ENCODE results near the gene VPS26A. TPM values are rescaled to one million over a fixed set of nuclear protein-coding genes. Genes with fewer than 3 reads are reported as not detected.

Gene VPS26A
- total RNA-seq, 6 donors from 2014 or later: 18.9 to 57.7 (median 40.9) TPM

- peak within 1 kb of the TSS in 2 of 4 donors; percentile 6 to 32 for H3K4me3 ChIP-seq
- H3K27me3 ChIP-seq: no peaks in the 10 kb centered on the region
- TF ChIP-seq EP300 (IDR thresholded peaks at IDR 0.05): no peak
- peak in 1 of 4 donors; percentile 42 for TF ChIP-seq POLR2A (IDR thresholded peaks at IDR 0.05)
- peak in 1 of 2 donors; percentile 38 for DNase-seq
- peak within 1 kb of the TSS in 3 of 4 donors; percentile 47 to 64 (median 53) for H3K27ac ChIP-seq
- no peaks in the 10 kb centered on the region for H3K9me3 ChIP-seq
- peaks cover 3 to 32% (median 22%) of the 10 kb centered on the region in 4 donors for H3K4me1 ChIP-seq
- ATAC-seq (ENCODE audit: low FRiP score in 2 of 2): no peak
- 62 to 85% methylated on average over 8 of the region's 8 CpGs for whole genome bisulfite sequencing, 2 donors
- H3K36me3 ChIP-seq: no peaks in the 10 kb centered on the region
These were observed 96.1 kb downstream of the VPS26A start, which contains the start of gene HKDC1 for GRCh38 chr10:69220041-69220451. Gene HKDC1 (plus strand): TSS chr10:69220332. CDS start chr10:69220436, 104 bp downstream.

- peak in 1 of 2 donors; percentile 71 for DNase-seq
These were observed 96.5 kb downstream of the VPS26A start for GRCh38 chr10:69220507-69220906.

More at GRCh38 chr10:69220507-69220906, 96.5 kb downstream of the VPS26A start:
- Histone ChIP-seq H3K4me3 (peak overlapping the region in 2 of 4 donors; percentile 6 to 32), H3K9me3 (no peaks in the 10 kb centered on the region), H3K27ac (peak overlapping the region in 3 of 4 donors; percentile 47 to 64 (median 53)), H3K27me3 (no peaks in the 10 kb centered on the region), H3K4me1 (peaks cover 2 to 32% (median 19%) of the 10 kb centered on the region in 4 donors), H3K36me3 (no peaks in the 10 kb centered on the region)
- 63 to 72% methylated on average over 9 of the region's 9 CpGs for WGBS, 2 donors
- peak; percentile 34 to 35 for ATAC-seq (ENCODE audit: low FRiP score in 2 of 2)
- TF ChIP-seq POLR2AphosphoS5 (IDR thresholded peaks at IDR 0.05) (peak in 1 of 2 donors; percentile 33), EP300 (IDR thresholded peaks at IDR 0.05) (peak in 1 of 4 donors; percentile 64), POLR2A (IDR thresholded peaks at IDR 0.05) (no peak)

Small RNAs within 50 kb of the gene (small RNA-seq; reads per million reads assigned to genes)
- 0 reads per million in 4 donors for gene RF00017

Other genes starting within 250 kb of the VPS26A start
- gene DDX50, start 222.9 kb upstream of the VPS26A start, total RNA-seq: 10 to 100 TPM in 5 of 6 donors, 1 to 10 TPM in 1; 9.1 to 42.7 (median 24.4) TPM
- gene DDX21, start 168.0 kb upstream of the VPS26A start, total RNA-seq: 10 to 100 TPM; 18.4 to 86.5 (median 44.3) TPM
- 10 to 100 TPM; 18.9 to 27.6 (median 21.4) TPM for gene KIFBP, start 135.4 kb upstream of the VPS26A start, total RNA-seq
- gene SRGN, start 36.1 kb upstream of the VPS26A start, total RNA-seq: 100 to 1,000 TPM in 5 of 6 donors, 10 to 100 TPM in 1; 96.4 to 326 (median 203) TPM
- 10 to 100 TPM; 17.0 to 47.1 (median 21.5) TPM for gene SUPV3L1, start 56.1 kb downstream of the VPS26A start, total RNA-seq
- 10 to 100 TPM in 2 of 6 donors, 1 to 10 TPM in 4; 3.2 to 12.6 (median 7.5) TPM for gene HKDC1, start 96.2 kb downstream of the VPS26A start, total RNA-seq
- gene HK1, start 154.3 kb downstream of the VPS26A start, total RNA-seq: 10 to 100 TPM; 60.8 to 98.5 (median 88.9) TPM

Data from upper lobe of left lung (tissue), 6 donors.